Measurements from ENCODE around the gene ESR1. TPM values are rescaled to one million over a fixed set of nuclear protein-coding genes. Genes with fewer than 3 reads are reported as not detected.

The ESR1 gene
- total RNA-seq, 1 donor from 2014 or later = not detected

DNA sequence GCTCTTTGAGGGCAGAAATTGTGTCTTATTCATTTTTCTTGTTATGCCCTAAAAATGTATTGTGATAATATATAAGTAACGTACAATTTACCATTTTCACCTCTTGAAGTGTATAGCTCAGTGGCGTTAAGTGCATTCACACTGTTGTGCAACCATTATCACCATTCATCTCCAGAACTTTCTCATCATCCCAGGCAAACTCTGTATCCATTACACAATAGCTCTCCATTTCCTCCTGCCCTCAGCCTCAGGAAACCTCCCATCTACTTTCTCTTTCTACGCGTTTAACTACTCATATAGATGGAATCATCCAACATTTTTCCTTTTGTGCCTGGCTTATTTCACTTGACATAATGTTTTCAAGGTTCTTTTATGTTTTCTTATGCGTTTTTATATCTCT is 184.6 kb downstream of the ESR1 start:
- no peaks in the 10 kb centered on the region for H3K36me3 ChIP-seq
- H3K4me1 ChIP-seq = no peaks in the 10 kb centered on the region
- DNase-seq (ENCODE audit: low spot score) = no peak
- TF ChIP-seq EZH2 (IDR thresholded peaks at IDR 0.05) = no peak
- TF ChIP-seq EZH2phosphoT487 (IDR thresholded peaks at IDR 0.05) = no peak
- TF ChIP-seq, protein P1, sequence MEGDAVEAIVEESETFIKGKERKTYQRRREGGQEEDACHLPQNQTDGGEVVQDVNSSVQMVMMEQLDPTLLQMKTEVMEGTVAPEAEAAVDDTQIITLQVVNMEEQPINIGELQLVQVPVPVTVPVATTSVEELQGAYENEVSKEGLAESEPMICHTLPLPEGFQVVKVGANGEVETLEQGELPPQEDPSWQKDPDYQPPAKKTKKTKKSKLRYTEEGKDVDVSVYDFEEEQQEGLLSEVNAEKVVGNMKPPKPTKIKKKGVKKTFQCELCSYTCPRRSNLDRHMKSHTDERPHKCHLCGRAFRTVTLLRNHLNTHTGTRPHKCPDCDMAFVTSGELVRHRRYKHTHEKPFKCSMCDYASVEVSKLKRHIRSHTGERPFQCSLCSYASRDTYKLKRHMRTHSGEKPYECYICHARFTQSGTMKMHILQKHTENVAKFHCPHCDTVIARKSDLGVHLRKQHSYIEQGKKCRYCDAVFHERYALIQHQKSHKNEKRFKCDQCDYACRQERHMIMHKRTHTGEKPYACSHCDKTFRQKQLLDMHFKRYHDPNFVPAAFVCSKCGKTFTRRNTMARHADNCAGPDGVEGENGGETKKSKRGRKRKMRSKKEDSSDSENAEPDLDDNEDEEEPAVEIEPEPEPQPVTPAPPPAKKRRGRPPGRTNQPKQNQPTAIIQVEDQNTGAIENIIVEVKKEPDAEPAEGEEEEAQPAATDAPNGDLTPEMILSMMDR (IDR thresholded peaks at IDR 0.05) = no peak
- Mint-ChIP-seq H3K27me3 (ENCODE audit: insufficient read depth, low read depth) (peaks cover 4% of the 10 kb centered on the region), H3K4me1 (no peaks in the 10 kb centered on the region), H3K27ac (no peak overlapping the region), H3K9me3 (no peaks in the 10 kb centered on the region), H3K36me3 (no peaks in the 10 kb centered on the region), H3K4me3 (no peak overlapping the region)
- no peaks in the 10 kb centered on the region for H4K20me1 ChIP-seq (ENCODE audit: low read depth)
- no peak overlapping the region for H3K4me2 ChIP-seq
- H3F3A ChIP-seq (ENCODE audit: low read depth) = no peaks in the 10 kb centered on the region
- H3K79me2 ChIP-seq (ENCODE audit: low read depth) = no peaks in the 10 kb centered on the region
- no peak overlapping the region for H2AFZ ChIP-seq (replicated peaks)
- H3K9me3 ChIP-seq (ENCODE audit: low read depth) = no peaks in the 10 kb centered on the region
- H3K9ac ChIP-seq = no peak overlapping the region
- H3K4me3 ChIP-seq = no peak overlapping the region
- H3K27me3 ChIP-seq = no peaks in the 10 kb centered on the region
- H3K27ac ChIP-seq = no peak overlapping the region

DNA sequence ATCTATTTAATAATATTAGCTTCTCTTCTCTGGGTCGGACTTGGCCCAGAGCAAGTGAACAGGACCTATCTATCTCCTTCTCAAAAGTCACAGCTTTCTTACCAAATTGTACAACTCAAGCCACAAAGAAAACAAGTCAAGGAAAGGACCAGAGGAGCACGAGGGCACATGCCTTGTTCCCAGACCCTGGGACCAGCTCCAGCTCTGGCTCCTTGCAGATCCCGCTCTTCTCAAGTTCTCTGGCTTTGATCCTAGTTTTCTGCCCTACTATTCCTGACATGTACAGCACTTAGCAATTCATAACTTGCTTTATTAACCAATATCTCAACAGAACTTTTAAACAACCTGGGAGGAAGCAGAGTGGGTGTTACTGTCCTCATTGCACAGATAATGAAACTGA is 185.9 kb downstream of the ESR1 start:
- no peaks in the 10 kb centered on the region for H4K20me1 ChIP-seq (ENCODE audit: low read depth)
- no peaks in the 10 kb centered on the region for H3K36me3 ChIP-seq
- H3K9me3 ChIP-seq (ENCODE audit: low read depth) = no peaks in the 10 kb centered on the region
- H3K27me3 Mint-ChIP-seq (ENCODE audit: insufficient read depth, low read depth) = peaks cover 3% of the 10 kb centered on the region
- no peak overlapping the region for H3K4me3 ChIP-seq
- H3K4me3 Mint-ChIP-seq = no peak overlapping the region
- H3F3A ChIP-seq (ENCODE audit: low read depth) = no peaks in the 10 kb centered on the region
- TF ChIP-seq, protein P1 (IDR thresholded peaks at IDR 0.05) = no peak
- TF ChIP-seq EZH2phosphoT487 (IDR thresholded peaks at IDR 0.05) (no peak), EZH2 (IDR thresholded peaks at IDR 0.05) (no peak)
- H3K27ac Mint-ChIP-seq = no peak overlapping the region
- no peaks in the 10 kb centered on the region for H3K4me1 ChIP-seq
- H3K27me3 ChIP-seq = no peaks in the 10 kb centered on the region
- no peaks in the 10 kb centered on the region for H3K36me3 Mint-ChIP-seq
- no peak overlapping the region for H2AFZ ChIP-seq (replicated peaks)
- no peak overlapping the region for H3K27ac ChIP-seq
- H3K9ac ChIP-seq = no peak overlapping the region
- no peaks in the 10 kb centered on the region for H3K79me2 ChIP-seq (ENCODE audit: low read depth)
- no peak overlapping the region for H3K4me2 ChIP-seq
- no peaks in the 10 kb centered on the region for H3K4me1 Mint-ChIP-seq
- no peak for DNase-seq (ENCODE audit: low spot score)
- H3K9me3 Mint-ChIP-seq = no peaks in the 10 kb centered on the region

DNA sequence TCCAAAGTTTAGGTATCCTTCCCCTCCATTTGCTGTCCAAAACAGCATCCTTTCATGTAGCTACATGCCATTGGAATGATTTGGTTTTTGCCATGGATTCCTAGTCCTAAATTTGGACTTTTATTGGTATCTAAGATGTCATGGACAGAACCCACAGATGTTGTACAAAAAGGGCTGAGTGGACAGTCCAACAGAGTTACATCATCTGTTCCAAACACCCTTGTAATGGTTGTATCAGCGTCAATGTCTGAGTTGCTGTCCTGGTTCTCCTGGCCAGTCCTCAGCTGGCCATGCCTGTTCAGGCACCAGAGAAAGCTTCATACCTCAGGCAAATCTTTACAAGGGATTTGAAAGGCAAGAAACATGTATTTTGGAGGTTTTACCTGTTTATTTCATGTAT is 191.3 kb downstream of the ESR1 start:
- Mint-ChIP-seq H3K27me3 (ENCODE audit: insufficient read depth, low read depth) (peaks cover 2% of the 10 kb centered on the region), H3K9me3 (no peaks in the 10 kb centered on the region), H3K4me1 (no peaks in the 10 kb centered on the region), H3K27ac (no peak overlapping the region), H3K36me3 (no peaks in the 10 kb centered on the region), H3K4me3 (no peak overlapping the region)
- no peaks in the 10 kb centered on the region for H3K79me2 ChIP-seq (ENCODE audit: low read depth)
- H4K20me1 ChIP-seq (ENCODE audit: low read depth) = no peaks in the 10 kb centered on the region
- H3F3A ChIP-seq (ENCODE audit: low read depth) = no peaks in the 10 kb centered on the region
- TF ChIP-seq EZH2 (IDR thresholded peaks at IDR 0.05) (no peak), EZH2phosphoT487 (IDR thresholded peaks at IDR 0.05) (no peak)
- TF ChIP-seq, protein P1 (IDR thresholded peaks at IDR 0.05) = no peak
- no peak overlapping the region for H3K4me3 ChIP-seq
- H3K4me2 ChIP-seq = no peak overlapping the region
- no peaks in the 10 kb centered on the region for H3K27me3 ChIP-seq
- no peak for DNase-seq (ENCODE audit: low spot score)
- H3K27ac ChIP-seq = no peak overlapping the region
- H3K9ac ChIP-seq = no peak overlapping the region
- no peaks in the 10 kb centered on the region for H3K9me3 ChIP-seq (ENCODE audit: low read depth)
- H3K36me3 ChIP-seq = no peaks in the 10 kb centered on the region
- H2AFZ ChIP-seq (replicated peaks) = no peak overlapping the region
- H3K4me1 ChIP-seq = no peaks in the 10 kb centered on the region
